Activated T-cell treated with anti-CD3 and anti-CD28 coated beads, Interleukin-2, amount 50 U/mL, for 24 hours (primary cell): Measurements from ENCODE around the gene ARHGAP22.
A peak's percentile ranks its signal among the peaks of the same experiment; 100 is the strongest.

Experiments
- DNase-seq: peaks from one replicate; pipeline ENCODE4 v3.0.0-alpha.2; 2020
- H3K27ac Mint-ChIP-seq: 2 replicates; pipeline ENCODE4 v1.8.0; 2020; ENCODE audit warnings: mild to moderate bottlenecking, mixed read lengths
- H3K27me3 Mint-ChIP-seq: 2 replicates; pipeline ENCODE4 v1.8.0; 2020; ENCODE audit warnings: mixed read lengths
- H3K36me3 Mint-ChIP-seq: 2 replicates; pipeline ENCODE4 v1.8.0; 2020; ENCODE audit warnings: low read depth, mixed read lengths
- H3K4me1 Mint-ChIP-seq: 2 replicates; pipeline ENCODE4 v1.8.0; 2020; ENCODE audit warnings: low read depth, mixed read lengths
- H3K4me3 Mint-ChIP-seq: 2 replicates; pipeline ENCODE4 v1.8.0; 2020; ENCODE audit warnings: mild to moderate bottlenecking, moderate library complexity, mixed read lengths
- H3K9me3 Mint-ChIP-seq: 2 replicates; pipeline ENCODE4 v1.8.0; 2020; ENCODE audit warnings: mixed read lengths

The ARHGAP22 gene

DNA sequence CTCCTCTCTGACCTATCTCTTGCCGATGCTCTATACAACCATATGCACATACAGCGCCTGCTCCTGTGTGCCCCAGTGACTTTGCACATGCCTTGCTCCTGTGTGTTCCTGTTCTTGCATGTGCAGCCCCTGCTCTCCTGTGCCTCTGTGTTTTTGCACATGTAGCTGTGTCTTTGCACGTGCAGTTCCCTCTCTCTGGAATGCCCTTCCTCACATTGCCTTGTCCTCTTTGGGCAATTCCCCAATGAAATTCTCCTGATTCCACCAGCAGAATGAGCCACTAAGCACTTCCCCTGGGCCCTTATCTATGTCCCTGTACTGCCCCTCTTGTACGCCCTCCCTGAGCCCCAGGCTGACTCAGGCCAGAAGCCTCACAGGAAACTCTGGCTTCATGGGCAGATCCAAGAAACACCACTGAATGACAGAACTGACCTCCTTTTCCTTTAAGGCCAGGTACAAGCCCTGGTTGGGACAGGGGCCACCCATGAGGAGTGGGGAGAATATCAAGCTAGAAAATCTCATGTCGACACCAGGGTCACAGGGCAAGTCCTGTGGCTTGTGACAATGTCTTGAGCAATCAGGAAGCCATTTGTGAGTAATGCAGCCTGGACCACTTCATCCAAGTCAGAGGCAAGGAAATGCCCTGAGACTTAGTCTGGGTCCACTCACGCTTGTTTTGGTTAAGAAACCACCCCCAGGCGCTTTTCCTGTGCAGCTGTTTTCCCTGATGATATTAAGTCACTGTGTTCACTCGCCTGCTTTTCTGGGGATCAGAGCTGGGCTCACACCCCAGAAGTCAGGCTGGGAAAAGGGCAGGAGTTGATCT is 1.9 kb upstream of the ARHGAP22 start:
- no peak overlapping the region for H3K27ac Mint-ChIP-seq
- H3K9me3 Mint-ChIP-seq = no peaks in the 10 kb centered on the region
- peaks cover 54% of the 10 kb centered on the region for H3K27me3 Mint-ChIP-seq
- no peak overlapping the region for H3K4me3 Mint-ChIP-seq
- peaks cover 4% of the 10 kb centered on the region for H3K4me1 Mint-ChIP-seq
- no peaks in the 10 kb centered on the region for H3K36me3 Mint-ChIP-seq
- no peak for DNase-seq

DNA sequence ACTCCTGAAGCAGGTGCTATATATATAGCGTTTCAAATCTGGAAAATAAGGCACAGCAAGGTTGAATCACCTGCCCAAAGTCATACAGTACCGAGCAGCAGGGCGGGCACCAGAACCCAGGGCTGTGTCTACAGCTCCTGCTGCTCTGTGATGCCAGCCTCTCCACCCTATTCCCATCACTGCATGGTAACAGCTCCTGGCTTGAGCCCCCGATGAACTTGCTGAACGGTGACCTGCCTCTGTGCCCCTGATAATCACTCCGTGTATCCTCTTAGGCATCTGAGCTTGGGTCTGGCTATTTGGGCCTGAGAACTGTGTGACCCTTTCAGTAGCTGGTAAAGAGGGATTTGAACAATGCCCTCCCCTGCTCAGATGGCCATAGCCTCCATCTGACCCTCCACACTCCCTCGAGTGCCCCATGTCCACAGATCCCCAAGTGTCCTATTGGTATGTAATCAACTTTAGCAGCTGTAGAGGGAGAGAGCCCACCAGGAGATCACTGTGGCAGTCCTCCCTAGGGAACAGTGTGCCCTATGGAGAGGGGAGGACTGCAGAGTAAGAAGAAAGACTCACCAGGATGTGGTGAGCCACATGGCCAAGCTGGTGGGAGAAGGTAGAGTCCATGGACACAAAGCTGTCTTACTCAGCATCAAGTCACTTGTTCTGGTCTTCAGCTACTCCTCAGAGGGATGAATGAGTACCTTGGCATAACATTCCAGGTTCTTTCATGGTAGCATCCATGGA is 1.1 kb upstream of the ARHGAP22 start:
- DNase-seq = no peak
- peaks cover 4% of the 10 kb centered on the region for H3K4me1 Mint-ChIP-seq
- H3K9me3 Mint-ChIP-seq = no peaks in the 10 kb centered on the region
- H3K27me3 Mint-ChIP-seq = peaks cover 52% of the 10 kb centered on the region
- no peak overlapping the region for H3K4me3 Mint-ChIP-seq
- H3K36me3 Mint-ChIP-seq = no peaks in the 10 kb centered on the region
- no peak overlapping the region for H3K27ac Mint-ChIP-seq

DNA sequence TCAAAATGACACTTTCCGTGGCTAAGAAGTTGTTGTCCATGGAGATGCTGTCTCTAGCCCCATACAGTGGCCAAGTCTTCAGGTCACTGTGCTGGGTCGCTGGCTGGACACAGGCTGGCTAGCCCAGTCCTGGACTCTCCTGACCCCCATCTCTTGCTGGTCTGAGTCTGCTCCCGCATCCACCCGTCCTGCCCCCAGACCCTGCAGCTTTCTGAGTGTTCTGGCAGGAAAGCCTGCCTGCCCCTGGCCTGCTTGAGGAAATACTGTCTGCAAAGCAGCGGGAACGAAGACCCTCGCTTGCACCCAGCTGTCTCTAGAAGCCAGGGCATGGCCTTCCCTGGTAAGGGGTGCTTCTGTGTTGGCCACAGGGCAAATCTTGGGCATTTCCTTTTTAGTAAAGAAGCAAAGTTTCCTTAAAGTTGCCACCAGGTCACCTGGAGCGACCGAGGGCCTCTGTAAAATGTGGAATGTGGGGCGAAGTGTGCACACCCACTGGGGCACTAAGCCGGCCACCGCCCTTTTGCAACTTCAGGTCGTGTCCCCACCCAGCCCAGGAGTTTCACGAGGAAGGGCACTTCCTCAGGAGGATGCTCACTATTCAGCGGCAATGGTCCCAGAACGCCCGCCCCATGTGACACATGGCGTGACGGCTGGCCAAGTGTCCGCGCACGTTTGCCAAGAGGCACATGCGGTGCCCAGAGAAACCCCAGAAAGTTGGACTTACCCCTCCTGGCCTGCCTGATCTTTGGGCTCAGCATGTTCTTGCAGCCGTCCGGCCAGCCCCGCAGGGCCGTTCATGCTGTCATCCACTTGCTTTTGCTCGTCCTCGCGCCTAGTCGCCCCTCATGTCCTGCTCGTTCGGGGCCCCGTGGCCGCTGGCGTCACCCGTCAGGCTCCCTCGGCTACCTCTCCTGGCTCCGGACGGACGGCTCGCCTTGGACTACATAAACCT is 558 bp downstream of the ARHGAP22 start:
- Mint-ChIP-seq H3K27me3 (peaks cover 45% of the 10 kb centered on the region), H3K4me1 (peaks cover 4% of the 10 kb centered on the region), H3K9me3 (no peaks in the 10 kb centered on the region), H3K36me3 (no peaks in the 10 kb centered on the region), H3K27ac (no peak overlapping the region), H3K4me3 (peak overlapping the region; percentile 44)
- no peak for DNase-seq

DNA sequence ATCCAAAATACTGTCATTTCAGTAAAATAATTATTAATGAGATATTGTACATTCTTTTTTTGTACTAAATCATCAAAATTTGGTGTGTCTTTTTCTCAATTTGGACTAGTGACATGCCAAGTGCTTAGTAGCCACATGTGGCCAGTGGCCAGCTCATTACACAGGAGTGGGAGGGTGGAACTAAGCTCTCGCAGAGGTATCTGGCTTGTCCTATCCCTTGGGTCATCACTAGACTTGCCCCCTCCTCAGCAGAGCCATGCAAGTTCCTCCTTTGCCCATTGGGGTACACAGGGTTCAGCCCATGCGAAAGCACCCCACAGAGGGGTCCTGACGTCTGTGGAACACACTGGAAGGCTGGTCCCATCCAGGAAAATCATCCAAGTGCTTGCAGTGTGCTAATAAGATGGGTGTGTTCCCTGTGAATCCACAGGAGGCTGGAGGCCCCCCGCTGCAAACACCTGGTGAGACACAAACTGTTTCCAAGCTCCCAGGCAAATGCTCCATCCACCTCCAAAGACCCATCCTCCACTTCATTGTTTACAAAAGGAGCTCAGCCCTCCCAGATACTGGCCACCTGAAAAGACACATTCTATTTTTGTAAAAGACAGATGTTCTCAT is 1.3 kb downstream of the ARHGAP22 start:
- peaks cover 45% of the 10 kb centered on the region for H3K27me3 Mint-ChIP-seq
- no peaks in the 10 kb centered on the region for H3K9me3 Mint-ChIP-seq
- no peak overlapping the region for H3K27ac Mint-ChIP-seq
- H3K4me1 Mint-ChIP-seq = peaks cover 4% of the 10 kb centered on the region
- no peak for DNase-seq
- no peak overlapping the region for H3K4me3 Mint-ChIP-seq
- no peaks in the 10 kb centered on the region for H3K36me3 Mint-ChIP-seq

DNA sequence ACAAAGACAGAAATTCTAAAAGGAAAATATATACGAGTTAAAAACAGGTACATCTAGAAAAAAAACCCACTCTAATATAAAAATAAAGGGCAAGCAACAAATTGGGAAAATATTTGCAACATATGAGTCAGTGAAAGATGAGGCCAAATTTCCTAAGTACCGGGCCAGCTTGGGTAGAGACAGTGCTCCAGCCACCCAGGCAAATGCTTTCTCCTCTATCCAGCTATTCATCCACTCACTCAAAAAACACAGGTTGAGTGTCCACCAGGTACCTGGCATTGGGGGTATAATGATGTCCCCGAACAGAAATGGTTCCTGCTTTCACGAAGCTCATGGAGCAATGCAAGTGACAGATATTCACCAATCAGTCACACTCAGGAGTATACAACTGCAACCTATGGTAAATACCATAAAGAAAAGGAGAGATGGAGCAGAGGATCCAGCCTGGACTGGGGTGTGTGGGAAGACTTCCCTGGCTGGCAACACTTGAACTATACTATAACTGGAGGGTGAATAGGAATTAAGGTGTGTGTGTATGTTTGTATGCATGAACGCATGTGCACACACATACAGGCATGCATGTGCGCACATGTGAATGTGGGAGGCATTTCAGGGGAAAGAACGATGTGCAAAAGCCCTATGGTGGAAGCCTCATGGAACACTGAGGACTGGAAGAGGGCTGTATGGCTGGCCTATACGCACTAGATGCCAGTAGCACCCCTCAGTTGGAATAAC is 2.3 kb downstream of the ARHGAP22 start:
- Mint-ChIP-seq H3K27ac (no peak overlapping the region), H3K4me1 (peaks cover 4% of the 10 kb centered on the region), H3K27me3 (peaks cover 39% of the 10 kb centered on the region), H3K4me3 (no peak overlapping the region), H3K9me3 (no peaks in the 10 kb centered on the region), H3K36me3 (no peaks in the 10 kb centered on the region)
- no peak for DNase-seq

DNA sequence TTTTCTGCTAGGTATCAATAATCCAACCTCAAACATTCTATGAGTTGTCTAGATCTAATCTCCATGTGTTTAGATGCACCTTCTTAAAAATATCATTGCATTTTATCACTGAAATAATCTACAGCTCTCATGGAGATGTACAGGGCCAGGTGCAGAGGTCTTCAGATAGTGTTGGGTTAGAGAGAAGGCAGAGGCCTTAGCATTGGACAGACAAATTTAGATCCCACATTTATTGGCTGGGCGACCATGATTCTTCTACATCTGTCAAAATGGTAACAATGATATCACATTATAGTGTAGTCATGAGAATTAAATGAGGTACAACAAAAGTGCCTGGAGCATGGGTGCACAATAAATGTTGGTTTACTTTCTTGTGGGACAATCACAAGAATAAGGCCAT is 3.1 kb downstream of the ARHGAP22 start:
- H3K4me3 Mint-ChIP-seq = no peak overlapping the region
- no peak for DNase-seq
- H3K27ac Mint-ChIP-seq = no peak overlapping the region
- no peaks in the 10 kb centered on the region for H3K36me3 Mint-ChIP-seq
- H3K27me3 Mint-ChIP-seq = peaks cover 32% of the 10 kb centered on the region
- H3K4me1 Mint-ChIP-seq = peaks cover 4% of the 10 kb centered on the region
- H3K9me3 Mint-ChIP-seq = no peaks in the 10 kb centered on the region

DNA sequence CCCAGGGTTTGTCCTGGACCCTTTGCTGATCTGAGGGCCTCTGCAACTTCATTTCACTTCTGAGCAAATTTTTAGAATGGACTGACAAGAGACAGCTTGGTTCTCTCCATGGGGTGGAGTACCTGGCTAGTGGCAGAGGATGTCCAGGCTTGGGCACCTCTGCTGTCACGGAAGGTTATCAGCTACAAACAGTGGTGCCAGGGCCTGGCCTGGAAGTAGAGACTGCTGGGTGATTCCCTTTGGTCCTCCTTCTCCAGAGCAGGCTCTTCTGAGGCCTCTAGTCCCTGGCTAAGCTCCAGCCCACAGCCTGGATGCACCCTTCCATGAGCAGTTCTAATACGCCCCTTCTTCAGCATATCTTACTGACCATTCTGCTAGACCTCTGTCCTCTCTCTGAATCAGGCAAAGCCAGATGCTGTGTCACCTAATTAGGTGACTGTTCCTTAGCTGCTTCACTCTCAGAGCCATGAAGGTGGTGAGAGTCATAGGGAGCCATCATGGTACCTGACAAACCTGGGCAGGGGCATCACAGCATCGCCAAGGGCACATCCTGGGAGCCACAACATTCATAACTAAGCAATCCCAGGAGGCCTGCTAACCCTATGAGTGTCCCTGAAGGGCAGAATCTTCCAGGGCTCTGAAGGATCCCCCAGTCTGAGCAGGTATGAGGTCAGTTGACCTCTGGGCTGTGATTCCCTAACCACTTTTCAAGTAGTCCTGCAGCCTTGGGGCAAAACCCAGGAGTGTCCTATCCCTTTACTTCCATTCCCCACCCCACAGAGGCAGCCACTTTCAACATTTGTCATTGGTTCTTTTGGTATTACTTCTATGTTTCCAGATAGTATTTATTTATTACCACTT is 4.0 kb downstream of the ARHGAP22 start:
- H3K4me3 Mint-ChIP-seq = no peak overlapping the region
- H3K4me1 Mint-ChIP-seq = peaks cover 4% of the 10 kb centered on the region
- H3K9me3 Mint-ChIP-seq = no peaks in the 10 kb centered on the region
- H3K36me3 Mint-ChIP-seq = no peaks in the 10 kb centered on the region
- H3K27me3 Mint-ChIP-seq = peaks cover 22% of the 10 kb centered on the region
- H3K27ac Mint-ChIP-seq = no peak overlapping the region
- no peak for DNase-seq

DNA sequence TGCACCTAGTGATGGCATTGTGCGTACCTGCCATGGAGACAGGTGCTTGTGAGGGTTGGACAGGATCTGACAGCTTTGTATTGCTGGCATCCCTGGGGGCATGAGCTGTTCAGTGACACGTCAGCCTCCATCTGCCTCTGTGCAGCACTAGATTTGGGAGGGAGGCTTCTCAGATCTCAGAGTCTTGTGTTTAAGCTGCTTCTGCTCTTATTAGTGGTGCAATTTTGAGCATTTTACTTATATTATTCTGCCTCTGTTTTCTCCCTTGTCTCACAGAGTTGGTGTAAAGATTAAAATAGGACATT is 5.1 kb downstream of the ARHGAP22 start:
- Mint-ChIP-seq H3K4me1 (peaks cover 1% of the 10 kb centered on the region), H3K4me3 (no peak overlapping the region), H3K27ac (no peak overlapping the region), H3K9me3 (no peaks in the 10 kb centered on the region), H3K27me3 (peaks cover 13% of the 10 kb centered on the region), H3K36me3 (no peaks in the 10 kb centered on the region)
- no peak for DNase-seq

DNA sequence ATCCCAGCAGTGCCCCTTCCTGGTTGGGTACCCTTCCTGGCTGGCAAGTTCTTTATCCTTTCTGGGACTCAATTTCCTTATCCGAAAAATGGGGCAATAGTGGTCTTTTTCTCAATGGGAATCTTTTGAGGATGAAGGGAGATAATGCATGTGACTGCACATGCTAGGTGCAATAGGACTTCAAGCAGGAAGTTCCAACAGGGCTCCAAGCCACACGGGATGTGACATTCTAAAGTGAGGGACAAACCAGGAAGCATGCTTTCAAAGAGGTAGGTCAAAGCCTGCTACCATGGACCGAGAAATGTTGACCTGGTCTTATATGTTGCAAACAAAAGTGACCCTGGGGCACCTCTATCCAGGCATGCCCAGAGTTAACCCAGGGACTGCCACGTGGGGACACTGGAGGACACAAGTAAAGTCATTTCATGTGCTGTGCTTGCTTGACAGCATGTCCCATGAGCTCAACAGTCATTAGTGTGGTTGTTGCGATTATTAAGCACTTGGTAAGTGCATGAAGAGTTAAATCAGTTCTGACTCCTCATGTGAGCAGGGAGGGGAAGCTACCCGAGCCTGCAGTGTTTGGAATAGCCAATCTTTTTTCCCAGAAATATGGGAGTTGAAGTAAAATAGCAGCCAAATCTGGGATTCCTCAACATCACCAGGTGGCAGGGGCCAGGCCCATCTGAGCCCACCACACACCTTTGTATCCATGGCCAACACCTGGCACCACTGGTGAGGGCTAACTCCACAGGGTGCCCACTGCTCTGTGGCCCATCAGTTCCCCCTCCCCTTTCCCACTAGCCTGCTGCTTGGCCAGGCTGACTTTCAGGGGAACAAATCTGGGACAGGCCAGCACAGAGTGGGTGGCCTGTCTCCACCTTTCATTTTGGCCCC is 5.7 kb downstream of the ARHGAP22 start:
- no peaks in the 10 kb centered on the region for H3K36me3 Mint-ChIP-seq
- H3K27me3 Mint-ChIP-seq = peaks cover 8% of the 10 kb centered on the region
- no peaks in the 10 kb centered on the region for H3K9me3 Mint-ChIP-seq
- no peak overlapping the region for H3K4me3 Mint-ChIP-seq
- no peak overlapping the region for H3K27ac Mint-ChIP-seq
- DNase-seq = no peak
- H3K4me1 Mint-ChIP-seq = no peaks in the 10 kb centered on the region

DNA sequence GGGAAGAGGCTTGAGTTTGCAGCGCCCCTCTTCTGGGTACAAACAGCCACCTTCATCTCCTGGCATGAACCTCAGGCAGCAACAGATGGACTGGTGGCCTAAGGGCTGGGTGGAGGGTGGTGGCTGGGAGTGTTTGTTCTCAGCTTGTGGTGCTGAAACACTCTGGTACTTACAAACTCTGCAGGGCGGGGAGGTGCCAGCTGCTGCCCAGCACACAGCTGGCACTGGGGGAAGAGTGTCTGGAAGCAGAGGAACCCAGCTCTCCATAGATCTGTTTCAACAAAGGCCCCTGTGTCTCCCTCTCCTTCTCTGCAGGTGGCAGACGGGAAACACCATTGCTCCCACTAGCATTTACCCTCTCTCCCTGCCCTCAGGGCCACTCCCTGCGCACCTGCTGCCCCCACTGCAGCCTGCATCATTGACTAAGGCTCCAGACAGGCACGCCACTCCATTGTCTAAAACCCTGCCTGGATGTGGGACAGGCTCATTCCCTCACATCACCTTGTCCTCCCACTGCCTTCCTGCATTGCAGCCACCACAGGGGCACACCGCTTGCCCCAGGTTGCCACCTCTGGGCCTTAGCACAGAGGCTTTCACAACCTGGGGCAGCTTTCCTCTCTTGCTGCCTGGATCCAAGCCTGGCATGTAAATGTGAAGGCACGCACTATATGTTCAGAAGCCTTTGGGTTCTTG is 6.5 kb downstream of the ARHGAP22 start:
- H3K36me3 Mint-ChIP-seq = no peaks in the 10 kb centered on the region
- H3K4me3 Mint-ChIP-seq = no peak overlapping the region
- H3K27ac Mint-ChIP-seq = no peak overlapping the region
- H3K27me3 Mint-ChIP-seq = no peaks in the 10 kb centered on the region
- no peaks in the 10 kb centered on the region for H3K9me3 Mint-ChIP-seq
- DNase-seq = no peak
- H3K4me1 Mint-ChIP-seq = no peaks in the 10 kb centered on the region

DNA sequence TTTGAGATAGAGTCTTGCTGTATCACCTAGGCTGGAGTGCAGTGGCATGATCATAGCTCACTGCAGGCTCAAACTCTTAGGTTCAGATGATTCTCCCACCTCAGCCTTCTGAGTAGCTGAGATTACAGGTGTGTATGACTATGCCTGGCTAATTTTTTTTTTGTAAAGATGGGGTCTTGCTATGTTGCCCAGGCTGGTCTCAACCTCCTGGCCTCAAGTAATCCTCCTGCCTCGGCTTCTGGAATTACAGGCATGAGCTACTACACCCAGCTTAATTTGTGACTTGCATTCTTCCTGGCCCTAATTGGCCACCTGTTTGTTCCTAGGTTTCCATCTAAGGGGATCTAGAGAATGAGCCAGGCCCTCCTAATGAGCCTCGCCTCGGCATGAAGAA is 9.3 kb downstream of the ARHGAP22 start:
- DNase-seq = no peak
- Mint-ChIP-seq H3K36me3 (no peaks in the 10 kb centered on the region), H3K9me3 (no peaks in the 10 kb centered on the region), H3K27me3 (no peaks in the 10 kb centered on the region), H3K27ac (no peak overlapping the region), H3K4me1 (no peaks in the 10 kb centered on the region), H3K4me3 (no peak overlapping the region)
